DMS114 treated with DMSO at 0.1 percent for 48 hours (cell line): ENCODE results near the gene CXCL5.
"Not testable (repeated sequence)": the region's sequence is repeated elsewhere in the genome, so short reads cannot be mapped to it uniquely, and the experiment has no call there.

Experiments used
- DNase-seq: peaks from one replicate; lab custom pipeline; 2025; ENCODE audit not compliant: unreplicated experiment; lab: John Stamatoyannopoulos, UW

The CXCL5 gene

DNA sequence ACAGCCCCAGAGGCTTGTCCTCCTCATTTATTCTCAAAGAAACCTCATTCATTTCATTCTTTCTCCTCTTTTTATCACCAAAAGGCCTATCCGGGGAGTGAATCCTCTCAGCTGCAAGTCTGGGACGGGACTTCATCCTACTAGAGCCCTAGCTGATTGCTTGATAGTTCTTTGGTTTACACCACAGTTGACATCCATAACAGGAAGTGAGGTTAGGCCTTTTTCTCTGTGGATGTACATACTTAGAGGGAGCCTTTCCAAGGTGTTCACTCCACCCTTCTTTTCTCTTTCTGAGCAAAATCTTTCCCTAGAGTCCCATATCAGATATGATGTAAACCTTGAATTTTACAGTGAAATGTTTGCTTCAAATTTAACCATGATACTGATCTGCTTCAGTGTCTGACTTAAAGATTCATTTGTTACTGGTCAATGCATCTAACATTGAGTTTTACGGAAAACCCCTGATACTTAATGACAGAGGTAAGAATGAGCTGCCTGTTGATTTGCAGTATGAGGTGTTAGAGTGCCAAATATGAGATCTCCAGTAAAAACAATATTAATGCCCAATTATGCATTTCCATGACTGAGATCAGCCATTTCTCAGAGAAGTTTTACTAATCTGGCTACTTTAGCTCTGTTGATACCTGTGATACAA, 16.8 kb upstream of the CXCL5 start:
- no peak for DNase-seq

- no peak for DNase-seq
Measured at GRCh38 chr4:74014332-74014731, 15.9 kb upstream of the CXCL5 start.

- DNase-seq: no peak
Measured at GRCh38 chr4:74013264-74013663, 14.8 kb upstream of the CXCL5 start.

GRCh38 chr4:74012130-74012529, 13.7 kb upstream of the CXCL5 start:
- DNase-seq: no peak

- DNase-seq: no peak
Measured at GRCh38 chr4:74009307-74009706, 10.8 kb upstream of the CXCL5 start.

- DNase-seq: no peak
Measured at GRCh38 chr4:74006009-74006476, 7.6 kb upstream of the CXCL5 start.

DNA sequence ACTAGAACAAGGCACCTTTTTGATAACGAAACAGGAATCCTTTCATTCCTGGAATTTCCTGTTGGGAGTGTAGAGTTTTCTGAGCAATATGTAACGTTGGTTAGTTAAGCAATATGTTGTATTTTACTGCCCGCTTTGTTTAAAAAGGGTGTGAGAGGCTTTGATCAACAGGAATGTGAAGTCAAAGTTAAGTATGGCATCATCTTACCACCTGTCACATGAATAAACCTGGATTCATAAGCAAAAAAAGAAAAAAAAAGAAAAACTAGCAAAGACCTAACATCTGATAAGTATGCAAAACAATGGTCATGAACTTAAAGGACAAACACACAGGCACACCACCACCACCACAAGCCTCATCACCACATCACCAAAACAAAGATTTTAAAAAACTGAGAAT, 7.1 kb upstream of the CXCL5 start:
- no peak for DNase-seq

GRCh38 chr4:74004668-74005067, 6.2 kb upstream of the CXCL5 start:
- DNase-seq: no peak

- DNase-seq: no peak
Measured at GRCh38 chr4:74000301-74000700, 1.8 kb upstream of the CXCL5 start.

- no peak for DNase-seq
Measured at GRCh38 chr4:73992050-73992449, 6.4 kb downstream of the CXCL5 start.

- DNase-seq: no peak
Measured at GRCh38 chr4:73991742-73992000, 6.8 kb downstream of the CXCL5 start.

GRCh38 chr4:73990988-73991741, 7.3 kb downstream of the CXCL5 start:
- DNase-seq: no peak

GRCh38 chr4:73989928-73990327, 8.5 kb downstream of the CXCL5 start:
- no peak for DNase-seq

DNA sequence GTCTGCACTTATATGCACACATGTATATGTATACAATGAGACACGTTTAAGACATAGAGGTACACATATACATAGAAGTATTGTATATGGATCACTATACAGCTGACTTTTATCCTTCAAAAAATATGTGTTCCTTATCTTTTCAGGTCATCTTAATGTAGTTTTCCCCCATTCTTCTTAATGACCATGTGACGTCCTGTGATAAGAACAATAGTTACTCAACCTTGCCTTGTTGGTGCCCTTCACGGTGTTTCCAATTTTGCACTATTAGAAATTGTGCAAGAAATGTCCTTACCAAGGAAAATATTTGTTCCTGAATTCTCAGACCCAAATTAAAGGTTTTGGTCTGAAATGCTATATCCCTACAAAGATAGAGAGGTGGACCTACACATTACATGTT, 9.4 kb downstream of the CXCL5 start:
- no peak for DNase-seq

DNA sequence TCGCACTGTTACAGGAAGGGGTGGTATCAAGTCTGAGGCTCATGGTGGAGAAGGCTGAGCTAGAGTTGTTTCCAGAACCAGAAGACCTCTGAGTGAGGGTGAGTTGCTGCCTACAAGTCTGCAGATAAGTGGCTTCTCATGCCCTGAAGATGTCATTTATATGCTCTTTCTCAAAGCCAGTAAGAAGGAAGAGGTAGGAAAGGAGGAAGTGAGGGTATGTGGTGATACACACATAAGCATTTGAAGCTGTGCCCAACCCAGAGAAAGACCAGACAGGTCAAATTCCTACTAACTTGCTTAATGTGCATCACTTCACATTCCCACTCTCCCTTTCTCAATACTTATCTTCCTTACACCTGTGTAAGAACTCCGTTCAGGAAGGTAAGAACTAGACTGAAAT, 10.4 kb downstream of the CXCL5 start, which contains the start of gene PPBP:
PPBP (minus strand) TSS at position 130 of the 400 bp plus-strand sequence; CDS start at position 43, 87 bp downstream.
- DNase-seq: no peak

DNA sequence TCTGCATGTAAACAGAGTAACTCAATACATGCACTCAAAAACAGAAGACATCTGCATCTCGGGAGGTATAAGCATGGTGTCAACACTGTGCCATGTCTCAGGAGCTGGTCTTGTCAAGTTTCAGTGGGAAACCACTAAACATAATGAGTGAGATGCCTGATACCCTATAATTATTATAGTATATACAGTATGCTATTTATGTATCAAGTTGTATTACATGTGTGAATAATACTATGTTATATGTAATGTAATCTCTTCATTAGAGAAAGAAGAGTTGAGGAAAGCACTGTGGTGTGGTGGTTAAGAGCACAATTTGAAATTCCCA, 13.0 kb downstream of the CXCL5 start:
- no peak for DNase-seq

- DNase-seq: no peak
Measured at GRCh38 chr4:73984736-73985527, 13.5 kb downstream of the CXCL5 start.

GRCh38 chr4:73981175-73981574, 17.3 kb downstream of the CXCL5 start:
- not testable (repeated sequence) for DNase-seq

- DNase-seq: no peak
Measured at GRCh38 chr4:73979407-73979957, 19.0 kb downstream of the CXCL5 start.

- DNase-seq: no peak
Measured at GRCh38 chr4:73978886-73979285, 19.6 kb downstream of the CXCL5 start.

DNA sequence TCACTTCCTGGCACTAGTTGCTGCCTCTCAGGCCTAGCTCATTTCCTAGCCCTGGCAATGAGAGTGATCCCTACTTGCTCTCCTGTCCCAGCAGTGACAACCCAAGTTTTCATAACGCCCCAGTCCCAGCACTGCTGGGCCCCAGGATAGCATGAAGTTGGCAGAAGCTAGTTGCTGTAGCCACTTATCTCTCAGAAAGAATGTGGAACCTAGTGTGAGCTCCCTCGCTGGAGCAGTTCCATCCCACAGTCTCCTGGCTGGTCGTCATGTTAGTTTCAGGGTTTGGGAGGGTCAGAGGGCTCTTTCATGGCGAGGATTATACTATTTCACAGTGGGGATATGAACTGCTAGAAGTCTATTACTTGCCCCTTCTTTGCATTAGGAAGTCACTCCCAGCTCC, 21.8 kb downstream of the CXCL5 start:
- DNase-seq: no peak

DNA sequence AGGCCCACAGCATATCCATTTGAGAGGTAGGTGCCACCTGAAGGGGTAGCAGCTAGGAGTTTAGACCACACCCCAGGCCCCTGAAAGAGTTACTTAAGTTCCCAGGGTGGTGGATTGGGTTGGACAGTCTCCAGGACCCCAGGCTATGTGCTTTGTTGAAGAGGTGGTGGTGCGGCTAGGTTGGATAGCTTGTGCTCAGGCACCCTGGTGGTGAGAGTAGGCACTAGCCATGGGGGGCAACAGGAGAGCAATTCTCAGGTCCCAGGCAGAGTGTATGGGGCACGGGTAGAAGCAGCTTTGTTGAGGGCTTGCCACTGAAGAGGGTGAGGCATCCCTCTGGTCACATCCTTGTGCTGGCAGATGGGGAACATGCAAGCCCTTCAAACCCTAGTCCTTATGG, 22.3 kb downstream of the CXCL5 start:
- DNase-seq: no peak
